ENCODE results near the gene HK3.

HK3 gene

DNA sequence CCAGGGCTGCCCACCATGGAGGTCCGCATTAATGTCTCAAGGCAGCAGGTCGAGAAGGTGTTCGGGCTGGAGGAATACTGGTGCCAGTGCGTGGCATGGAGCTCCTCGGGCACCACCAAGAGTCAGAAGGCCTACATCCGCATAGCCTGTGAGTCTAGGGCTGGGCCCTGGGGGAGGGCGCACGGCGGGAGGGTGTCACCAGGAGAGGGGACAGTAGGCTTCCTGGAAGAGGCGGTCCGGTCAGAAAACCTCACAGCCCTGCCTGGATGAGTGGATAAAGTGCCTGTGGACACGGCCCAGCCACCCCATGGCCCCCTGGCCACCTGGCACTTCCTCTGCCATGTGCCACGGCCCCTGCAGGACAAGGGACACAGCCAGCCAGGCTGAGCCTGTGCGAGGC is 31.0 kb downstream of the HK3 start:
- DNase-seq, result no peak

- no peak for DNase-seq
Measured at GRCh38 chr5:176866707-176867310, 32.3 kb downstream of the HK3 start.

DNA sequence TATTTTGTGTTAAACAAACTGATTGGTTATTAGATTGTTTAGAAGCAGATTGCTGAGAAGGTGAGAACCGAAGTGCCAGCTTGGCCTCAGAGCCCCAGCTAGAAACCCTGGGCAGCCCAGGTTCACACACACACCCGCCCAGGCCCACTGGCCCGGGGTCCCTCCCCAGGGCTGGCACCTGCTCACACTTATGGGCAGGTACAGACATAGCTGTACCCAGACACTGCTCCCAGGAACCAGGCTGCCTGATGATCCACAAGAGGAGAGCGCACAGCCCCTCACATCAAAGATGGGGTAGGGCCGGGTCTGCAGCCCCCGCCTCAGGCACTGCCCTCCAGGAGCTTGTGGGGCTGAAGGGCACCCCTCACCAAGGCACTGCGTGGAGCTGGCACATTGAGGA is 33.2 kb downstream of the HK3 start:
- DNase-seq, result no peak

- DNase-seq, result no peak
Measured at GRCh38 chr5:176864755-176865154, 34.4 kb downstream of the HK3 start.

DNA sequence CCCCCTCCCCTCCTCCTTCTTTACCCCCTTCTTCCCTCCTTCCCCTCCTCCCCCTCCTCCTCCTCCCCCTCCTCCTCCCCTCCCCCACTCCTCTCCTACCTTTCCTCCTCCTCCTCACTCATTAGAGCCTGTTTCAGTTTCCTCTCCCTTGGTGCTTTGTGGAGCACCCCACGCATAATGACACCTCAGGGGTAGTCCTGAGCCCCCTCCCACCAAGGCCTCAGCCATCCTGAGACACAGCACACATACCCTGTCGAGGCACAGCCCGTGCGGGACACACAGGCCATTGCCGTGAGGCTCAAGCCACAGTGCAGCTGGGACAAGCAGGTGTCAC is 35.4 kb downstream of the HK3 start:
- no peak for DNase-seq

DNA sequence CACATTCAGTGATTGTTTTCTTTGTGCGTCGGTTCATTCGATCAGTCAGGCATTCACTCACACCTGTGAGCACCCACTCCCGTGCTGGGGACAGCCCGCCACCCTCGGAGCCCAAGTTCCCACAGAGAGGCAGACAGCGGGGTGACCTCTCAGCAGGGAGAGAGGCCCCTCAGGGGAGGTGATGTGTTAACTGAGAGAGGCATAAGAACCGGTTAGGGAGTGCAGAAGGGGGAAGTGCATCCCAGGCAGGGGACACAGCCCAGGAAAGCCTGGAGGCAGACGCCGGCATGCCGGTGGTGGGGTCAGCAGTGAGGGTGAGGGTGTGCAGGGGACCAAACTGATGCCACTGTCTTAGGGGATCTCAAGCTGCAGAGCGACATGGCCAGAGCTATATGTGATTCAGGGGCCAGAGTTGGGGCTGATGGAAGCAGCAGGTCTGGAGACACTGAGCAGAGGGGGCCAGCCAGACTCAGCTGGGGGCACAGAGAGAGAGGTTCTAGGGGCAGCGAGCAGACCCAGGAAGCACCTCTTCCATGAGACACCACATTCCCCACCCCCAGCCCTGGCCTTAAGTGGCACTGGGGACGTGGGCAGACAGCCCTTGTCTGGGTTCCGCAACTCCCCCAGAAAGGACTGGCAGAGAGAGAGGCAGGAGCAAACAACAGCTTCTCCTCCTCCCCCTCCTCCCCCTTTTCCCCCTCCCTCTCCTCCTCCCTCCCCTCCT is 35.9 kb downstream of the HK3 start:
- DNase-seq, result no peak

DNA sequence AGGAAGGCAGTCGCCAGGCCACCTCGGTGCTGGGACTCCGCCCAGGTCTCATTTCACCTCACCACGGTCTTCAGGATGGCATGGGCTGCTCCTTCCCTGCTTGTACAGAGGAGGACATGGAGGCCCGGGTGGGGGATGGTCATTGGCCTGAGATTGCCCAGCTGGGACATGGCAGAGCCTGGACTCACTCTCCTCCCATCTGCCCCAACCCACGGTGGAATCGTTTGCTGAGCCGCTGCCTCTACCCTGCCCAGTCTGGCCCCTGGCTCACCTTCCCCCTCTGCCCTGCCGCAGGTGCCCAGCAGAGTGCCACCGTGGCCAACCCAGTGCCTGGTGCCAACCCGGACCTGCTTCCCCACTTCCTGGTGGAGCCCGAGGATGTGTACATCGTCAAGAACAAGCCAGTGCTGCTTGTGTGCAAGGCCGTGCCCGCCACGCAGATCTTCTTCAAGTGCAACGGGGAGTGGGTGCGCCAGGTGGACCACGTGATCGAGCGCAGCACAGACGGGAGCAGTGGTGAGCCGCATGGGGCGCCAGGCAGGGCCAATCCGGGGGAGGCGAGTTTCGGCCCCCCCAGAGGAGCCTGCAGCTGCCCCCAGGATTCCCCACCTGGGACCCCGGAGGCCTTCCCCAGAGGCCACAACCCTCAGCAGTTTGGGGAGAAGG is 36.7 kb downstream of the HK3 start:
- no peak for DNase-seq

DNA sequence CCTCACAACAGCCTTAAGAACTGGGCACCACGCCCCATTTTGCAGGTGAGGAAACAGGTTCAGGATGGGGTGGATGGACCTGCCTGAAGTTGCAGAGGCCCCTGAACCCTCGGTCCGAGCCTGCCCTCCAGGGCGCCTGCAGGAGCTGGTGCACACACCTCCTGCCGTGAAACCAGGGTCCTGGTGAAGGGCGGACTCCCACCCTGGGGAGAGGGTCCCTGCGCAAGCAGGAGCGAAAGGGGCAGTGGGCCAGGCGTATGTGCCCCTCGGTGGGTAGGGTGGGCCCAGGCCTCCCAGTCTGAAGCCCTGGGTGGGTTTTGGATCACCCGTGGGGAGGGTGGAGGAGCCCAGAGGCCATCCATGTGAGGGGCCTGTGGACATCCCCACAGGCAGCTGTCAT is 37.9 kb downstream of the HK3 start:
- no peak for DNase-seq

DNA sequence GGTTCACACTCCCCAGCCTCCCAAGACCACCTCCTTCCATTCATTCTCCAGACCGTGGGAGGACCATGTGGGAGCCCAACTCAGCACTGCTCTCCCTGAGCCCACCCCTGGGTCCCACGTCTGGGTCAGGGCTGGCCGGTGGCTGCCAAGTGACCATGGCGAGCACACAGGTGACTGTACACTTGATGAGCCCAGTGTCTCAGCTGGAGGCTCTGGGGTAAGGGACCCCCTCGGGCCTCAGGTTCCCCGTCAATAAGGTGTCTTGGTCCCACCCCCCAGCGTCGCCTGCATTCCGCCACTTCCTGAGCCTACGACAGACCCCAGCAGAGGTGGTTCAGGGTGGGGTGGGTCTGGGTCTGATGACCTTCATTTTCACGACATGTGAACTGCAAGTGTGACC is 38.8 kb downstream of the HK3 start:
- DNase-seq, result no peak

DNA sequence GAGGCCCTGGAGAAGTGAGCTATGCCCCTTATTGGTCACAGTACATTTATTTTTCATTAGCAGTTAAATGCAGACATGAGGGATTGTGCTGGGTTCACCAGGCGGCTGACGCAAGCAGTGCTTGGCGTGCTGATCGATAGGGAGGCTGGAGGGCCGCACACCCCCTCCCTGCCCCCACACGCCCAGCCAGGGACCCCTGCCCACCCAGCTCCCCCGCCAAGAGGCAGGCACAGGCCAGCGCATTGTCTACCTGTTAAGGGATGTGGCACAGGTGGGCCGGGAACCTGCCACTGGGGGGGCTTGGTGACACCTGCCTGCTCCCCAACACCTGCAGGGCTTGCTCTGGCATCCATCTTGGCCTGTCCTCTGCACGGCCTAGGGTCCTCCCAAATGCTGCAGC is 39.2 kb downstream of the HK3 start:
- DNase-seq, result no peak

DNA sequence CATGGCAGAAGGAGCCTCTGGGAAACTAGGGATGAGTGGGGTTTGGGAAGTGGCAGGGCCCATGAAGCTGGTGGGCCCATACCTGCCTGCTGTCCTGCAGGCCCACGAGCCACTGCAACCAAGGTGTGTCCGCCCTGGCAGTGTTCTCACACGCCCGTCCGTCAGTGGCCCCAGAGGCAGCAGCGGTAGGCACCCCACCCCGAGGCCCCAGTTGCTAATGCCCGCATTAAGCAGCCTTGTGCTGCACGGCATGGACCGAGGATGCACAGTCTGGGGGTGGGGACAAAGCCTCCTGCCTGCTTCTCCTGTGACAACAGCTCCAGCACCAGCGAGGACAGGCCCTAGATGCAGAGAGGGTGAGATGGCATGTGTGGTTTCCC is 41.3 kb downstream of the HK3 start:
- DNase-seq, result no peak

GRCh38 chr5:176857216-176857893 is 41.8 kb downstream of the HK3 start:
- DNase-seq, result no peak

DNA sequence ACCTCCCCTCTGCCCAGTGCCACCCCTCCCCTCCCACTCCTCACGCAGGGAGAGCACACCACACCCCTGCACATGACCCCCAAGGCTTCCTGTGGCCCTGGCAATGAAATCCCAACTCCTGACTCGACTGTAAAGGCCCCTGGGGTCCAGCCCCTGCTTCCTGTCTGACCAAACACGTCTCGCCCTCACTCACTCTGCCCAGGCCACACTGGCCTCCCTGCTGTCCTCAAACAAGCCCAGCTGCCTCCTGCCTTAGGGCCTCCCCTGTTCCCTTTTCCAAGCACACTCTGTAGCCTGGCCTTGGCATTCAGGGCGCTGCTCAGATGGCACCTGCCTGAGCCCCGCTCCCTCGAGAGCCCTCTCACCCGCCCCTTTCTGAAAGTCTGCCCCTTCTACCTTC is 42.4 kb downstream of the HK3 start:
- no peak for DNase-seq

DNA sequence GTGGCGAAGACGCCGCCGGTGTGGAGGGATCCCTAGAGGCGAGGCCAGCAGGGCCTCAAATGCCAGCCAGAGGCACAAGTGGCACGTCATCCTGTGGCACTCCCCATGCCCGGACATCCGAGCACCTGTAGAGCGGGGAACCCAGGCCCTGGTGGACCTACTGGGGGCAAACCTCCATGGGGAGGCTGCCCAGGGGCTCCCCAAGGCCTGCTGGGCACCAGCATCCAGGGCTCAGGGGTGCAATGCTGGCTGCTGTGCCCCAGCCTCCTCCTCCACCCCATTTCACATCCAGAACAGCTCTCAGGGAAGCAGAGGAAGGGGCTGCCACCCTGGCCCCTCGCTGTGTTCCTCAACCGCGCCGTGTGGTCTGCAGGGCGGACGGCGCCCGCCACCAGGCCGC is 43.5 kb downstream of the HK3 start:
- no peak for DNase-seq

- no peak for DNase-seq
Measured at GRCh38 chr5:176854164-176854563, 45.0 kb downstream of the HK3 start.

DNA sequence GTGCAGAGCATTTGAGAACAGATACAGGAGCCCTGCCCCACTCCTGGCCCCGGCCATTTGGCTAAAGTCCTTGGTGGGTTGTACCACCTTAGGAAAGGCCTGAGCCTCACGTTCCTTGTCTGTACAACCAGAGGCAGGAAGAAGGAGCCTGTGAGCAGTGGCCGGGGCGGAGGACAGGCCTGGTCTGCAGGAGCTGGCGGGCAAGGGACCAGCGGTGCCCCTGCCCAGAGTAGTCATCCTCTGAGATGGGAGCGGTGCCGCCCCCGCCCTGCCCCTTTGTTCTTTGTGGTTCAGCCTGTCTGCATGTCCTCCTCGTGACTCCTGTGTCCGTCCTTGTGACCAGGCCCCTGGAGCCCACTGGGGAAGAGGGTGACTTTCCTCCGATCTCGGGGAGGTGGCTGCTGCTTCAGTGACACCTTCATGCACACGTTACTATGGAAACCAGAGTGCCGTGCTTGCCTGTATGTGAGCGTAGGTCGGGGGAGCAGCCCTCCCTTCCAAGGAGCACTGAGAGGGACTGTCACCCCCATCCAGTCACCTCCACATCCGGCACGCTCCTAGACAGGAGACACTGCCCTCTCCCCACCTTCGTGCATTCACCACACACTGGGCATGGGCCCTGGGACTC is 45.9 kb downstream of the HK3 start:
- no peak for DNase-seq

DNA sequence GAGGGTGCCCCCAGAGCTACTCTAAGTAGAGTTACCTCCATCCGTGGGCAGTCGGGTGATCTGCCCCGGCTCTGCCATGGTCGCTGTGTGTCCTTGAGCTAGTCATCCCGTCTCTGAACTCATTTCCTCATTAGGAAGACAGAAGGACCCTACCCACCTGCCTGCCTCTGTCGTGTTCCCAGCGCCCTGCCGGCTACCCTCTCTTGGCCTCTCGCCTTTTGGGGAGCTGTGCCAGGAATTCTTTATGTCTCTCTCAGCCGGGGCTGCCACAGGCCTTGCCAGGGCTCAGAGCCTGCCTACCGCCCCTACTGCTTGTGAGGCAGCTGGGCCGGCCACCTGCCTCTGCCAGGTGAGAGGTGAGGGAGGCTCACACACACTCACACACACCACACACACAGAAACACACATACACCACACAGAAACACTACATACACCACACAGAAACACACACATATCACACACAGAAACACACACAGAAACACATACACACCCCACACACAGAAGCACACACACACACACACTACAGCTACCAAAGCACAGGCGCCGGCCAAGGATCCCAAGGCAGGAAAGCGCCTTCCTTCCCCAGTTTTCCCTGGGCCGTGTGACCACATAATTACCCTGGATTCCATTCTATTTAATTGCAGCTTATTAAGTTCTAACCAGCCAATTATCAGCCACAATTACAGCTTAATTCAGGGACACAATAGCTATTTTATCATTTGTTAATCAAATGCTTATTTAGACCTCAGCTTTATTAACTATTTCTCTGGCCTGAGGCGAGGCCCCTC is 47.1 kb downstream of the HK3 start:
- no peak for DNase-seq

GRCh38 chr5:176851380-176851779 is 47.8 kb downstream of the HK3 start:
- DNase-seq, result no peak

- no peak for DNase-seq
Measured at GRCh38 chr5:176850371-176851245, 48.5 kb downstream of the HK3 start.

GRCh38 chr5:176849611-176850227 is 49.4 kb downstream of the HK3 start:
- no peak for DNase-seq

DNA sequence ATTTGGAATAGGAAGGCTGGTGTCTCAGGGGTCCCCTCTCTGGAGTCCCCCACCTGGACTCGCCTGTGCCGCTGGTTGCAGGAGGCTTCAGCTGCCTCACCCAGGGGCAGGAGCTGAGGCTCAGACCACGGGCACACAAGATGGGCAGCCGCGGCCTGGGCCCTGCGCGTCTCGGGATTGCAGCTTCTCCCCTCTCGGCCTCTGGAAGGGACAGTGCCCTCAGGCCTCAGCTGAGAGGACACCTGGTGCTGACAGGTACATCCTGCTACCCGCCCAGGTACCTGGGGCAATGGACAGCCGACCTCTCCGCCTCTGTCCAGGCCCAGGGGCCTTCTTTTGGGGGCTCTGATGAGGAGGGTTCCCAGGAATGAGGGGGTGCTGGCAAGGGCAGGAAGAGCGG is 50.5 kb downstream of the HK3 start:
- DNase-seq, result no peak

All from NCI-H524 (cell line).